GM23248 (cell line): Measurements from ENCODE around the gene KCNA2.

Source experiments
- EZH2 ChIP-seq: fragments of 200-600 bp; sonication (generic); IDR thresholded peaks from 2 replicates; pipeline ENCODE4 v1.6.1; 2018; ENCODE audit warnings: antibody characterized with exemption, mild to moderate bottlenecking; ENCODE audit not compliant: insufficient read depth, poor library complexity, severe bottlenecking
- EZH2phosphoT487 ChIP-seq: fragments of 200-600 bp; sonication (generic); IDR thresholded peaks from 2 replicates; pipeline ENCODE4 v1.6.1; 2018; ENCODE audit warnings: antibody characterized with exemption, moderate library complexity, mild to moderate bottlenecking, low read depth; ENCODE audit not compliant: insufficient read depth

GRCh38 chr1:110591956-110592355 lies 14.2 kb downstream of the KCNA2 start:
- no peak for TF ChIP-seq EZH2
- TF ChIP-seq EZH2phosphoT487 = no peak
